Measurements from ENCODE around the gene FAM114A1. TPM values are rescaled to one million over a fixed set of nuclear protein-coding genes. Genes with fewer than 3 reads are reported as not detected.

Gene FAM114A1
- polyA plus RNA-seq, 3 donors = 3.2 to 12.0 (median 4.1) TPM

GRCh38 chr4:38904682-38905081 is 37.1 kb downstream of the FAM114A1 start:
- Mint-ChIP-seq H3K4me3 (no peak overlapping the region), H3K36me3 (peaks cover 43 to 46% of the 10 kb centered on the region in 2 donors), H3K9me3 (no peaks in the 10 kb centered on the region), H3K27me3 (ENCODE audit: low read depth in 3 of 3) (no peaks in the 10 kb centered on the region), H3K27ac (no peak overlapping the region), H3K4me1 (no peaks in the 10 kb centered on the region)
- WGBS (ENCODE audit: insufficient coverage) = 100% methylated on average over 3 of the region's 3 CpGs
- Histone ChIP-seq H3K4me2 (replicated peaks; ENCODE audit: extremely low read depth, low read length, poor library complexity, severe bottlenecking) (no peak overlapping the region), H3K27ac (ENCODE audit: low read depth in 1 of 2, low read length in 2 of 2) (no peak overlapping the region), H2AFZ (ENCODE audit: insufficient read depth, low read depth, low read length, poor library complexity, severe bottlenecking) (no peak overlapping the region), H3K79me2 (ENCODE audit: insufficient read depth, low read length) (no peaks in the 10 kb centered on the region), H3K9ac (ENCODE audit: insufficient read depth, low read length, poor library complexity, severe bottlenecking) (no peak overlapping the region), H3K9me3 (replicated peaks in 1 of 2; ENCODE audit: control insufficient read depth in 1 of 2, insufficient read depth in 1 of 2, low read length in 2 of 2) (no peaks in the 10 kb centered on the region), H3K4me1 (ENCODE audit: control insufficient read depth in 1 of 2, insufficient read depth in 2 of 2, low read length in 2 of 2) (no peaks in the 10 kb centered on the region), H3K27me3 (ENCODE audit: control insufficient read depth in 2 of 2, insufficient read depth in 2 of 2, low read length in 2 of 2) (no peaks in the 10 kb centered on the region), H3K36me3 (replicated peaks in 1 of 2; ENCODE audit: control insufficient read depth in 1 of 2, insufficient read depth in 2 of 2, low read length in 2 of 2) (peaks cover 33 to 70% of the 10 kb centered on the region in 2 donors), H4K20me1 (ENCODE audit: insufficient read depth, low read length) (no peaks in the 10 kb centered on the region), H3K4me3 (replicated peaks in 1 of 3; ENCODE audit: low read depth in 2 of 3, low read length in 3 of 3) (no peak overlapping the region)
- no peak for TF ChIP-seq CTCF (IDR thresholded peaks at IDR 0.05)
- no peak for DNase-seq
- intact Hi-C loops (cut with micrococcal nuclease) = loop anchor here in 1 of 2 donors (5.0 kb wide), 1 partner anchor 233 kb away; no protein-coding TSS in a partner anchor

- peaks cover 41 to 81% of the 10 kb centered on the region in 2 donors for H3K36me3 ChIP-seq (replicated peaks in 1 of 2; ENCODE audit: control insufficient read depth in 1 of 2, insufficient read depth in 2 of 2, low read length in 2 of 2)
- Mint-ChIP-seq H3K4me3 (no peak overlapping the region), H3K27ac (peak overlapping the region in 1 of 7 donors; percentile 65), H3K9me3 (no peaks in the 10 kb centered on the region), H3K36me3 (peaks cover 53 to 55% of the 10 kb centered on the region in 2 donors), H3K4me1 (no peaks in the 10 kb centered on the region), H3K27me3 (ENCODE audit: low read depth in 3 of 3) (no peaks in the 10 kb centered on the region)
- H3K27me3 ChIP-seq (ENCODE audit: control insufficient read depth in 2 of 2, insufficient read depth in 2 of 2, low read length in 2 of 2) = no peaks in the 10 kb centered on the region
- H3K4me2 ChIP-seq (replicated peaks; ENCODE audit: extremely low read depth, low read length, poor library complexity, severe bottlenecking) = no peak overlapping the region
- H4K20me1 ChIP-seq (ENCODE audit: insufficient read depth, low read length) = no peaks in the 10 kb centered on the region
- no peak for DNase-seq
- no peak overlapping the region for H3K4me3 ChIP-seq (replicated peaks in 1 of 3; ENCODE audit: low read depth in 2 of 3, low read length in 3 of 3)
- no peaks in the 10 kb centered on the region for H3K4me1 ChIP-seq (ENCODE audit: control insufficient read depth in 1 of 2, insufficient read depth in 2 of 2, low read length in 2 of 2)
- H3K9ac ChIP-seq (ENCODE audit: insufficient read depth, low read length, poor library complexity, severe bottlenecking) = no peak overlapping the region
- WGBS (ENCODE audit: insufficient coverage) = 28% methylated on average over 4 of the region's 10 CpGs
- H3K79me2 ChIP-seq (ENCODE audit: insufficient read depth, low read length) = no peaks in the 10 kb centered on the region
- H3K27ac ChIP-seq (ENCODE audit: low read depth in 1 of 2, low read length in 2 of 2) = no peak overlapping the region
- no peaks in the 10 kb centered on the region for H3K9me3 ChIP-seq (replicated peaks in 1 of 2; ENCODE audit: control insufficient read depth in 1 of 2, insufficient read depth in 1 of 2, low read length in 2 of 2)
- intact Hi-C loops (cut with micrococcal nuclease) = no loop called here
- no peak overlapping the region for H2AFZ ChIP-seq (ENCODE audit: insufficient read depth, low read depth, low read length, poor library complexity, severe bottlenecking)
- no peak for TF ChIP-seq CTCF (IDR thresholded peaks at IDR 0.05)
Measured at GRCh38 chr4:38905652-38906385, 38.2 kb downstream of the FAM114A1 start.
